ENCODE data around the gene VAV3. TPM values are rescaled to one million over a fixed set of nuclear protein-coding genes. Genes with fewer than 3 reads are reported as not detected.

Gene VAV3
- total and polyA plus RNA-seq, 11 donors = 0.57 to 8.3 (median 1.9) TPM

DNA sequence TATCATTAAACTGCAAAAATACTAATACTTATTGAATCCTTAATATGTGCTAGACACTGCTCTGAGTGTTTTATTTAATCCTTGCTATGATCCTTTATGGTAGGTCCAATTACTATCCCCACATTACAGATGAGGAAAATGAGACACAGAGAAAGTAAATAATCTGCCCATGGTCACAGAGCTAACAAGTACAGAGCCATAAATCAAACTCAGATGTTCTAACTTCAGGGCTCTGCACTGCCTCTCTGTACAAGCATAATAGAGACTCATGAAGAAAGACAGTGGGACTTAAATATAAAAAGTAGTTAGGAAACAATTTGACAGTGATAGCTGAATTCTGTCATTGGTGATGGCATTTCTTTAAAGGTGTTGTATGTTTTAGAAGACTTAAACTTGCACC lies 346.4 kb downstream of the VAV3 start:
- no peak for ATAC-seq
- intact Hi-C loops (cut with DNase I) = no loop called here
- H3K27me3 ChIP-seq = no peaks in the 10 kb centered on the region

DNA sequence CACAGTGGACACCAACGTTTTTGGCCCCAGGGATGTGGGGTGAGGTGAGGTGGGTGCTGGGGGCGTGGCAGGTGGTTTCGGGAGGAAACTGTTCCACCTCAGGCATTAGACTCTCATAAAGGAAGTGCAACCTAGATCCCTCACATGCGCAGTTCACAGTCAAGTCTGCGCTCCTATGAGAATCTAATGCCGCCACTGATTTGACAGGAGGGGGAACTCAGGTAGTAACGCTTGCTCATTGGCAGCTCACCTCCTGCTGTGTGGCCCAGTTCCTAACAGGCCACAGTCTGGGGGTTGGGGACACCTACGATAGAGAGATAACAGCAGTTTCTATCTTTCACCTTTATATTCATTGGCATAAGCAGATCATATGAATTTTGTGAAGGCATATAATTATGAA lies 347.1 kb downstream of the VAV3 start:
- intact Hi-C loops (cut with DNase I) = no loop called here
- H3K4me1 ChIP-seq = no peaks in the 10 kb centered on the region
- no peaks in the 10 kb centered on the region for H3K27me3 ChIP-seq
- DNase-seq (no peak), ATAC-seq (no peak)
- peaks cover 0 to 18% (median 2%) of the 10 kb centered on the region in 12 donors for H3K9me3 ChIP-seq
- peaks cover 0 to 16% (median 0%) of the 10 kb centered on the region in 9 donors for H3K36me3 ChIP-seq
- H3K4me3 ChIP-seq = no peak overlapping the region
- no peak overlapping the region for H3K27ac ChIP-seq
- TF ChIP-seq, protein P1, sequence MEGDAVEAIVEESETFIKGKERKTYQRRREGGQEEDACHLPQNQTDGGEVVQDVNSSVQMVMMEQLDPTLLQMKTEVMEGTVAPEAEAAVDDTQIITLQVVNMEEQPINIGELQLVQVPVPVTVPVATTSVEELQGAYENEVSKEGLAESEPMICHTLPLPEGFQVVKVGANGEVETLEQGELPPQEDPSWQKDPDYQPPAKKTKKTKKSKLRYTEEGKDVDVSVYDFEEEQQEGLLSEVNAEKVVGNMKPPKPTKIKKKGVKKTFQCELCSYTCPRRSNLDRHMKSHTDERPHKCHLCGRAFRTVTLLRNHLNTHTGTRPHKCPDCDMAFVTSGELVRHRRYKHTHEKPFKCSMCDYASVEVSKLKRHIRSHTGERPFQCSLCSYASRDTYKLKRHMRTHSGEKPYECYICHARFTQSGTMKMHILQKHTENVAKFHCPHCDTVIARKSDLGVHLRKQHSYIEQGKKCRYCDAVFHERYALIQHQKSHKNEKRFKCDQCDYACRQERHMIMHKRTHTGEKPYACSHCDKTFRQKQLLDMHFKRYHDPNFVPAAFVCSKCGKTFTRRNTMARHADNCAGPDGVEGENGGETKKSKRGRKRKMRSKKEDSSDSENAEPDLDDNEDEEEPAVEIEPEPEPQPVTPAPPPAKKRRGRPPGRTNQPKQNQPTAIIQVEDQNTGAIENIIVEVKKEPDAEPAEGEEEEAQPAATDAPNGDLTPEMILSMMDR (IDR thresholded peaks at IDR 0.05) = no peak
- no peak for TF ChIP-seq POLR2A (IDR thresholded peaks at IDR 0.05)
- WGBS, 4 donors = 78 to 84% (median 82%) methylated on average over 8 of the region's 8 CpGs

More for the DNA sequence above, 346.4 kb downstream of the VAV3 start:
- no peak overlapping the region for H3K27ac ChIP-seq
- no peaks in the 10 kb centered on the region for H3K4me1 ChIP-seq
- TF ChIP-seq, protein P1 (IDR thresholded peaks at IDR 0.05) = no peak
- no peak for TF ChIP-seq POLR2A (IDR thresholded peaks at IDR 0.05)
- H3K36me3 ChIP-seq = peaks cover 0 to 16% (median 0%) of the 10 kb centered on the region in 9 donors
- no peak for DNase-seq
- no peak overlapping the region for H3K4me3 ChIP-seq
- peaks cover 0 to 17% (median 0%) of the 10 kb centered on the region in 12 donors for H3K9me3 ChIP-seq

DNA sequence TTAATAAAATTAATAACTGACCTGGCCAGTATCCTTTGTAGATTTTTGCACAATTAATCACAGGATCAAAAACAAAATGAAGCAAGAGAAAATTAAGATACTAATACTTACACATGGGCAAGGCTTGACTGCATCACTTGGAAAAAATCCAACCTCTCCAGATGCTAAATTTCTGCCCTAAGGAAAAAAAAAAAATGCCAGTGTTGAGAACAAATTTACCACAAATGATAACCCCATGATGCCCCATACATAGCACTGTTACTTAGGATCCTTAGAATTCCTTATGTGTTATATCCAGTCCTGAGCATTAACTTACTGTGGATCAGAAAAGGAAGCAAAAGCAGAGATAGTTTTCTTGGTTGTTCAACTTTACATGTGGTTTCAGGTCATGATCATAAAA lies 347.5 kb downstream of the VAV3 start:
- DNase-seq (no peak), ATAC-seq (no peak)
- no peaks in the 10 kb centered on the region for H3K4me1 ChIP-seq
- H3K27ac ChIP-seq = no peak overlapping the region
- H3K27me3 ChIP-seq = no peaks in the 10 kb centered on the region
- H3K36me3 ChIP-seq = peaks cover 0 to 16% (median 0%) of the 10 kb centered on the region in 9 donors
- peaks cover 0 to 23% (median 5%) of the 10 kb centered on the region in 12 donors for H3K9me3 ChIP-seq
- intact Hi-C loops (cut with DNase I) = no loop called here
- no peak for TF ChIP-seq POLR2A (IDR thresholded peaks at IDR 0.05)
- TF ChIP-seq, protein P1 (IDR thresholded peaks at IDR 0.05) = no peak
- H3K4me3 ChIP-seq = no peak overlapping the region

DNA sequence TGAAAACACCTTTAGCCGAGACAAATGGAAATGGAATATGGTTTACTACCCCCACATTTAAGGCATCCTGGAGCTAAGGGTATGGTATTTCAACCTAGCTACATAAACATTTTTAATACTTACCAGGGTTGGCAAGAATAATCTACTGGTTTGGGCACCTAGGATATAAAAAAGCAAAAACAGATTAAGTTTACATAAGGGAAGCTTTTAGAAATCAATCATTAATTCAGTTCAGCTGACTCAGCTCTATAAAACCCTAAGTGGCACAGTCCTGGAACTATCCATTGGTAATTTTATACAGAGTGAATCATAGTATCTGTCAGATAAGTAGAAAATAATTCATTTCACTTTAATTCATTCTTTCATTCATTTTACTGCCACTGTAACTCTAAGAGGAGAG lies 355.2 kb downstream of the VAV3 start:
- no peak overlapping the region for H3K4me3 ChIP-seq
- no peak for TF ChIP-seq POLR2A (IDR thresholded peaks at IDR 0.05)
- TF ChIP-seq, protein P1 (IDR thresholded peaks at IDR 0.05) = no peak
- no peaks in the 10 kb centered on the region for H3K4me1 ChIP-seq
- H3K27ac ChIP-seq = no peak overlapping the region
- no peaks in the 10 kb centered on the region for H3K36me3 ChIP-seq
- intact Hi-C loops (cut with DNase I) = no loop called here
- ATAC-seq (no peak), DNase-seq (no peak)
- H3K9me3 ChIP-seq = peaks cover 0 to 35% (median 8%) of the 10 kb centered on the region in 12 donors
- WGBS, 4 donors = 90 to 100% (median 94%) methylated on average over 1 of the region's 1 CpG
- H3K27me3 ChIP-seq = no peaks in the 10 kb centered on the region

Measured in heart left ventricle (tissue), 16 donors.